ENCODE measurements around the gene TUBB4A.

The TUBB4A gene

GRCh38 chr19:6484831-6485230 is 17.3 kb downstream of the TUBB4A start:
- H3K27me3 ChIP-seq (ENCODE audit: insufficient read depth, low read length, poor library complexity, severe bottlenecking): no peaks in the 10 kb centered on the region
- H3K4me3 ChIP-seq (ENCODE audit: low read length, poor library complexity, severe bottlenecking): no peak overlapping the region
- no peaks in the 10 kb centered on the region for H3F3A ChIP-seq (ENCODE audit: low read depth)
- peaks cover 14% of the 10 kb centered on the region; the same call in 1 of the 2 replicates for H3K79me2 ChIP-seq (ENCODE audit: insufficient read depth, low read length)
- no peaks in the 10 kb centered on the region for H3K9me3 ChIP-seq (ENCODE audit: insufficient read depth, low read depth, low read length)
- no peak overlapping the region for H3K9ac ChIP-seq (ENCODE audit: low read depth, low read length, poor library complexity, severe bottlenecking)
- H3K4me2 ChIP-seq (ENCODE audit: low read depth, low read length, poor library complexity, severe bottlenecking): no peak overlapping the region
- no peaks in the 10 kb centered on the region for H4K20me1 ChIP-seq (ENCODE audit: insufficient read depth, low read length, poor library complexity, severe bottlenecking)
- no peak overlapping the region for H2AFZ ChIP-seq (ENCODE audit: low read length)
- TF ChIP-seq CTCF (conservative IDR thresholded peaks at IDR 0.05; ENCODE audit: low read length): no peak
- no peak for TF ChIP-seq EZH2phosphoT487 (IDR thresholded peaks at IDR 0.05; ENCODE audit: borderline replicate concordance)
- peaks cover 18% of the 10 kb centered on the region for H3K4me1 ChIP-seq (ENCODE audit: insufficient read depth, low read length, poor library complexity, severe bottlenecking)
- no peaks in the 10 kb centered on the region for H3K36me3 ChIP-seq (ENCODE audit: insufficient read depth, low read length)
- H3K9me2 ChIP-seq (replicated peaks; ENCODE audit: low read depth, low read length): no peaks in the 10 kb centered on the region

GRCh38 chr19:6484230-6484629 is 17.9 kb downstream of the TUBB4A start:
- Histone ChIP-seq H3K9ac (ENCODE audit: low read depth, low read length, poor library complexity, severe bottlenecking) (no peak overlapping the region), H3K27me3 (ENCODE audit: insufficient read depth, low read length, poor library complexity, severe bottlenecking) (no peaks in the 10 kb centered on the region), H3K79me2 (ENCODE audit: insufficient read depth, low read length) (peaks cover 19% of the 10 kb centered on the region; the same call in 1 of the 2 replicates), H3K4me3 (ENCODE audit: low read length, poor library complexity, severe bottlenecking) (no peak overlapping the region), H3K9me2 (replicated peaks; ENCODE audit: low read depth, low read length) (no peaks in the 10 kb centered on the region), H4K20me1 (ENCODE audit: insufficient read depth, low read length, poor library complexity, severe bottlenecking) (no peaks in the 10 kb centered on the region), H3K4me2 (ENCODE audit: low read depth, low read length, poor library complexity, severe bottlenecking) (no peak overlapping the region), H2AFZ (ENCODE audit: low read length) (no peak overlapping the region), H3K36me3 (ENCODE audit: insufficient read depth, low read length) (no peaks in the 10 kb centered on the region), H3K9me3 (ENCODE audit: insufficient read depth, low read depth, low read length) (no peaks in the 10 kb centered on the region), H3F3A (ENCODE audit: low read depth) (no peaks in the 10 kb centered on the region), H3K4me1 (ENCODE audit: insufficient read depth, low read length, poor library complexity, severe bottlenecking) (peaks cover 18% of the 10 kb centered on the region)
- TF ChIP-seq EZH2phosphoT487 (IDR thresholded peaks at IDR 0.05; ENCODE audit: borderline replicate concordance) (no peak), CTCF (conservative IDR thresholded peaks at IDR 0.05; ENCODE audit: low read length) (no peak)

DNA sequence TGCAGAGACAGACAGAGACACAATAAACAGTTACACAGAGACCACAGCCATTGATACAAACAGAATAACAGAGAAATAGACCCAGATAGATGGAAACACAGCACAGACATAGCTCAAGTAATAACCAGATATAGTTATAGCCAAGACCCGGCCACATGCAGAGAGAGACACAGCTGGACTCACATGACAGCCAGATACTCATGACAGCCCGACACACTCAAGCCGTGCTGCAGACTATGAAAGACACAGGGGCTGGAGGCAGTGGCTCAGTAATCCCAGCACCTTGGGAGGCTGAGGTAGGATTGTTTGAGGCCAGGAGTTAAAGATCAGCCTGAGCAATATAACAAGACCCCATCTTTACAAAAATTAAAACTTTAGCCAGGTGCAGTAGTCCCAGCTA is 18.9 kb downstream of the TUBB4A start:
- no peaks in the 10 kb centered on the region for H3F3A ChIP-seq (ENCODE audit: low read depth)
- no peaks in the 10 kb centered on the region for H3K27me3 ChIP-seq (ENCODE audit: insufficient read depth, low read length, poor library complexity, severe bottlenecking)
- H3K9ac ChIP-seq (ENCODE audit: low read depth, low read length, poor library complexity, severe bottlenecking): no peak overlapping the region
- peaks cover 18% of the 10 kb centered on the region for H3K4me1 ChIP-seq (ENCODE audit: insufficient read depth, low read length, poor library complexity, severe bottlenecking)
- H3K79me2 ChIP-seq (ENCODE audit: insufficient read depth, low read length): peaks cover 22% of the 10 kb centered on the region; the same call in 1 of the 2 replicates
- H3K4me3 ChIP-seq (ENCODE audit: low read length, poor library complexity, severe bottlenecking): no peak overlapping the region
- H4K20me1 ChIP-seq (ENCODE audit: insufficient read depth, low read length, poor library complexity, severe bottlenecking): no peaks in the 10 kb centered on the region
- 0 out of 2 replicates have a peak overlapping the region, but pooled peaks have one; percentile 46 for H2AFZ ChIP-seq (ENCODE audit: low read length)
- H3K4me2 ChIP-seq (ENCODE audit: low read depth, low read length, poor library complexity, severe bottlenecking): no peak overlapping the region
- TF ChIP-seq EZH2phosphoT487 (IDR thresholded peaks at IDR 0.05; ENCODE audit: borderline replicate concordance): no peak
- no peak for TF ChIP-seq CTCF (conservative IDR thresholded peaks at IDR 0.05; ENCODE audit: low read length)
- no peaks in the 10 kb centered on the region for H3K9me3 ChIP-seq (ENCODE audit: insufficient read depth, low read depth, low read length)
- H3K36me3 ChIP-seq (ENCODE audit: insufficient read depth, low read length): no peaks in the 10 kb centered on the region
- no peaks in the 10 kb centered on the region for H3K9me2 ChIP-seq (replicated peaks; ENCODE audit: low read depth, low read length)
